Esophagus muscularis mucosa (tissue), 4 donors: ENCODE results near the gene ANKRD53.

Source experiments
- CTCF ChIP-seq, 3 experiments: fragments of 200-600 bp in 2 of 3; fragments of 450-650 bp in 1 of 3; sonication (generic) in 2 of 3; IDR thresholded peaks; one replicate each; pipeline ENCODE4 v1.5.1; 2017 to 2019; ENCODE audit warnings: antibody characterized with exemption in 3 of 3, mild to moderate bottlenecking in 2 of 3, moderate library complexity in 1 of 3
- EP300 ChIP-seq: sonication (generic); formaldehyde crosslinking; IDR thresholded peaks from one replicate; pipeline ENCODE4 v1.6.1; 2017; ENCODE audit warnings: antibody characterized with exemption
- POLR2A ChIP-seq: fragments of 450-650 bp; IDR thresholded peaks from one replicate; pipeline ENCODE4 v1.6.1; 2017; ENCODE audit warnings: antibody characterized with exemption, moderate library complexity, mild to moderate bottlenecking, low read depth
- POLR2AphosphoS5 ChIP-seq, 2 donors: sonication (generic); formaldehyde crosslinking; IDR thresholded peaks; one replicate each; pipeline ENCODE4 v1.6.1; 2017; ENCODE audit warnings: antibody characterized with exemption in 2 of 2

- TF ChIP-seq CTCF (IDR thresholded peaks at IDR 0.05) (no peak), POLR2A (no peak), POLR2AphosphoS5 (IDR thresholded peaks at IDR 0.05) (no peak), EP300 (no peak)
Measured at GRCh38 chr2:70987386-70987785, 9.0 kb downstream of the ANKRD53 start.
